Stimulated activated CD8-positive, alpha-beta memory T cell treated with anti-CD3 and anti-CD28 coated beads, Interleukin-12 subunit alpha, Interleukin-12 subunit beta, amount 100 ng/mL, for 24 hours (primary cell): ENCODE measurements around the gene GRIFIN.
"Not testable (repeated sequence)": the region's sequence is repeated elsewhere in the genome, so short reads cannot be mapped to it uniquely, and the experiment has no call there.

ENCODE experiments used
- DNase-seq: peaks from one replicate; pipeline ENCODE4 v3.0.0-alpha.2; 2020; ENCODE audit errors: extremely low read depth

The GRIFIN gene

GRCh38 chr7:2478399-2478785 is 2.2 kb upstream of the GRIFIN start:
- DNase-seq = no peak

- peak; percentile 20 for DNase-seq
Measured at GRCh38 chr7:2477447-2478398, 1.5 kb upstream of the GRIFIN start.

- DNase-seq = no peak
Measured at GRCh38 chr7:2476776-2477446, 713 bp upstream of the GRIFIN start.

GRCh38 chr7:2475678-2476015 is 551 bp downstream of the GRIFIN start:
- DNase-seq = no peak

- no peak for DNase-seq
Measured at GRCh38 chr7:2474813-2475677, 1.2 kb downstream of the GRIFIN start.

- DNase-seq = no peak
Measured at GRCh38 chr7:2474224-2474623, 2.0 kb downstream of the GRIFIN start.

GRCh38 chr7:2473496-2474180 is 2.6 kb downstream of the GRIFIN start:
- no peak for DNase-seq

- no peak for DNase-seq
Measured at GRCh38 chr7:2472739-2473138, 3.5 kb downstream of the GRIFIN start.

GRCh38 chr7:2471396-2471795 is 4.8 kb downstream of the GRIFIN start:
- no peak for DNase-seq

- DNase-seq = no peak
Measured at GRCh38 chr7:2471022-2471329, 5.2 kb downstream of the GRIFIN start.

- DNase-seq = no peak
Measured at GRCh38 chr7:2470204-2471021, 5.8 kb downstream of the GRIFIN start.

- DNase-seq = not testable (repeated sequence)
Measured at GRCh38 chr7:2469460-2470203, 6.6 kb downstream of the GRIFIN start.

- DNase-seq = no peak
Measured at GRCh38 chr7:2468227-2468626, 8.0 kb downstream of the GRIFIN start.

- DNase-seq = no peak
Measured at GRCh38 chr7:2466675-2467074, 9.5 kb downstream of the GRIFIN start.

- DNase-seq = no peak
Measured at GRCh38 chr7:2465928-2466327, 10.3 kb downstream of the GRIFIN start.

- no peak for DNase-seq
Measured at GRCh38 chr7:2462731-2463130, 13.5 kb downstream of the GRIFIN start.

- no peak for DNase-seq
Measured at GRCh38 chr7:2461268-2462026, 14.8 kb downstream of the GRIFIN start.

GRCh38 chr7:2460641-2461040 is 15.6 kb downstream of the GRIFIN start:
- DNase-seq = no peak

GRCh38 chr7:2460188-2460587 is 16.0 kb downstream of the GRIFIN start:
- DNase-seq = no peak

GRCh38 chr7:2459674-2460073 is 16.5 kb downstream of the GRIFIN start:
- DNase-seq = no peak
